Measurements from ENCODE around the gene PTPRB. TPM values are rescaled to one million over a fixed set of nuclear protein-coding genes. Genes with fewer than 3 reads are reported as not detected.

The PTPRB gene
- total RNA-seq, 6 donors from 2014 or later, result 68.8 to 113 (median 80.8) TPM

DNA sequence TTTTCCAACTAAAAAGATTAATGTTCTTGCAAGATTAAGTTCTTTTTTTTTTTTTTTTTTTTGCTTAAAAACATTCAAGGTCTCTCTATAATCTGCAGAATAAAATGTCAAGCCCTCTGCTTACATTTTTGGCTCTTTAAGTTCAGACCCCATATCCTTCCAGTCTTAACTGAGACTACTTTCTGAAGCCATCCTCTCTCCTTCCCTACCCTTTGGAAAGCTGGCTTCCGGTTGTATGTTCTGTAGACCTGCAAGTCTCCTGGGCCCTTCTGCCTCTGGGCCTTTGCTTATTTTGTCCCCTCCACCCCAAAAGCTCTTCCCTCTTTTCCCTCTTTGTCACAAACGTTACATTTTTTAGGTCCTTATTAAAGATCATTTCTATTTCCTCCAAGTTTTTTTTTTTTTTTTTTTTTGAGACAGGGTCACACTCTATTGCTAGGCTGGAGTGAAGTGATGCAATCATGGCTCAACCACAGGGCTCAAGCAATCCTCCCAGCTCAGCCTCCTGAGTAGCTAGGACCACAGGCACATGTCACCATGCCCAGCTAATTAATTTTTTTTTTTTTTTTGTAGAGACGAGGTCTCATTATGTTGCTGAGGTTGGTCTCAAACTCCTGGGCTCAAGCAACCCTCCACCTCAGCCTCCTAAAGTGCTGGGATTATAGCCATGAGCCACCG is 46.5 kb downstream of the PTPRB start:
- Histone ChIP-seq H3K4me3 (no peak overlapping the region), H3K9me3 (no peaks in the 10 kb centered on the region), H3K27ac (no peak overlapping the region), H3K27me3 (no peaks in the 10 kb centered on the region), H3K36me3 (peaks cover 0 to 11% (median 0%) of the 10 kb centered on the region in 4 donors), H3K4me1 (no peaks in the 10 kb centered on the region)
- ATAC-seq (ENCODE audit: low FRiP score in 2 of 2) (no peak), DNase-seq (no peak)
- WGBS, 2 donors, result 64 to 77% methylated on average over 4 of the region's 4 CpGs
- TF ChIP-seq, protein P1, sequence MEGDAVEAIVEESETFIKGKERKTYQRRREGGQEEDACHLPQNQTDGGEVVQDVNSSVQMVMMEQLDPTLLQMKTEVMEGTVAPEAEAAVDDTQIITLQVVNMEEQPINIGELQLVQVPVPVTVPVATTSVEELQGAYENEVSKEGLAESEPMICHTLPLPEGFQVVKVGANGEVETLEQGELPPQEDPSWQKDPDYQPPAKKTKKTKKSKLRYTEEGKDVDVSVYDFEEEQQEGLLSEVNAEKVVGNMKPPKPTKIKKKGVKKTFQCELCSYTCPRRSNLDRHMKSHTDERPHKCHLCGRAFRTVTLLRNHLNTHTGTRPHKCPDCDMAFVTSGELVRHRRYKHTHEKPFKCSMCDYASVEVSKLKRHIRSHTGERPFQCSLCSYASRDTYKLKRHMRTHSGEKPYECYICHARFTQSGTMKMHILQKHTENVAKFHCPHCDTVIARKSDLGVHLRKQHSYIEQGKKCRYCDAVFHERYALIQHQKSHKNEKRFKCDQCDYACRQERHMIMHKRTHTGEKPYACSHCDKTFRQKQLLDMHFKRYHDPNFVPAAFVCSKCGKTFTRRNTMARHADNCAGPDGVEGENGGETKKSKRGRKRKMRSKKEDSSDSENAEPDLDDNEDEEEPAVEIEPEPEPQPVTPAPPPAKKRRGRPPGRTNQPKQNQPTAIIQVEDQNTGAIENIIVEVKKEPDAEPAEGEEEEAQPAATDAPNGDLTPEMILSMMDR (IDR thresholded peaks at IDR 0.05), result no peak
- TF ChIP-seq EP300 (IDR thresholded peaks at IDR 0.05) (no peak), POLR2AphosphoS5 (IDR thresholded peaks at IDR 0.05) (no peak), POLR2A (IDR thresholded peaks at IDR 0.05) (no peak)

DNA sequence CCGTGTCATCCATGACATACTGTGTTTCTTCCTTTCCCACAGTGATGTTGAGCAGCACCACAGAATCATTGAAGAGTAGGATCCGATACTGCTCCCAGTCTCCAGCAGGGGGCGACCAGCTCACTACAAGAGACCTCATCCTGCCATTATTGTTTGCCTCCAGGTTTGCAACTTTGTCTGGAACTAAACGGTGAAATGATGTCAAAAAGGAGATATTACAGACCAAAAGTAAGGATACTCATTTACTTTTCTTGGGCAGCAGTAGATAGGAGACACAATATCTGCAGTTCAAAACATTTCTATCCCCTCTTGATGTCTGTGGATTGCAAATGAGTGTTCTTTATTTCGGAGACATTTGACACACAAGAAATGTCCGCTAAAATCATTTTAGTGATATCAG is 47.2 kb downstream of the PTPRB start:
- Histone ChIP-seq H3K27me3 (no peaks in the 10 kb centered on the region), H3K9me3 (no peaks in the 10 kb centered on the region), H3K27ac (no peak overlapping the region), H3K36me3 (peaks cover 0 to 15% (median 0%) of the 10 kb centered on the region in 4 donors), H3K4me3 (no peak overlapping the region), H3K4me1 (no peaks in the 10 kb centered on the region)
- peak; percentile 62 to 90 for ATAC-seq (ENCODE audit: low FRiP score in 2 of 2)
- WGBS, 2 donors, result 31% methylated on average over 6 of the region's 6 CpGs
- TF ChIP-seq, protein P1 (IDR thresholded peaks at IDR 0.05), result peak; percentile 67 to 85 (median 80)
- no peak for TF ChIP-seq POLR2A (IDR thresholded peaks at IDR 0.05)
- no peak for TF ChIP-seq POLR2AphosphoS5 (IDR thresholded peaks at IDR 0.05)
- DNase-seq, result peak in 1 of 2 donors; percentile 67

DNA sequence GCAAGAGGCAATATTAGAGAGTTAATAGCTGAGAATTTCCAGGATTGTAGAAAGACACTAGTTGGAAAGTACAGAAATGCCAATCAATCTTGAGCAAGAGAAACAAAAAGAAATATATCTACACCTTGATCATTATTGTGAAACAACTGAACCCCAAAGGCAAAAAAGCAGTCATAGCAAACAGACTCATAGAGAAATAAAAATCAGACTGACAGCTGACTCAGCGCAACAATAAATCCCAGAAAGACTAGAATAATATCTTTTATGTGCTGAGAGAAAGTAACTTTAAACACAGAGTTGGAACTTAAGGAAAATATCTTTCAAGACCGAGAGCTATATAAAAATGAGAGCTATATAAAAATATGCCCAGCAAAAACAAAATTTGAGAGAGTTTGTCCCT is 52.9 kb downstream of the PTPRB start:
- Histone ChIP-seq H3K4me1 (no peaks in the 10 kb centered on the region), H3K27ac (no peak overlapping the region), H3K9me3 (no peaks in the 10 kb centered on the region), H3K36me3 (peaks cover 0 to 24% (median 0%) of the 10 kb centered on the region in 4 donors), H3K27me3 (no peaks in the 10 kb centered on the region), H3K4me3 (no peak overlapping the region)
- DNase-seq, result no peak
- no peak for TF ChIP-seq POLR2A (IDR thresholded peaks at IDR 0.05)
- TF ChIP-seq POLR2AphosphoS5 (IDR thresholded peaks at IDR 0.05), result no peak
- no peak for TF ChIP-seq EP300 (IDR thresholded peaks at IDR 0.05)
- TF ChIP-seq, protein P1 (IDR thresholded peaks at IDR 0.05), result no peak
- no peak for ATAC-seq (ENCODE audit: low FRiP score in 2 of 2)
- 88 to 94% methylated on average over 2 of the region's 2 CpGs for WGBS, 2 donors

DNA sequence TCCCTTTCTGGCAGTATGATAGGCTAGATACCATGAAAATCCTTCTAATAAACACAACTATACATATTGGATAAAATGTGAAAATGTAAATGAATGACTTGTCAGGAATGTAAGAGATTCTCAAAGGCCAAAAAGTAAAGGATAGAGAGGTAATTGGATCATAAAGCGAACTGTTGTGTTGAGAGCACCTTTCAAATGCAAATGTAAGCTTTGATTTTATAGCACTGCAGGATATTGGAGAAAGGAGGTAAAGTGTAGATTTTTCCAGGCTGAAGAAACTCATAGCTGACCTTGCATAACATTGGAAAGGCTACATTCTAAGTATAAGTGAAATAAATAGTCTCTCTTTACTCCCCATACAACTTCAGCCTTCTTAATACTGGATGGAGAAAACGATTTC is 54.0 kb downstream of the PTPRB start:
- no peak for DNase-seq
- no peak overlapping the region for H3K4me3 ChIP-seq
- peak overlapping the region in 1 of 4 donors; percentile 14 for H3K27ac ChIP-seq
- peaks cover 0 to 21% (median 0%) of the 10 kb centered on the region in 4 donors for H3K36me3 ChIP-seq
- 77 to 89% methylated on average over 2 of the region's 2 CpGs for WGBS, 2 donors
- no peaks in the 10 kb centered on the region for H3K4me1 ChIP-seq
- no peaks in the 10 kb centered on the region for H3K27me3 ChIP-seq
- no peak for TF ChIP-seq EP300 (IDR thresholded peaks at IDR 0.05)
- TF ChIP-seq, protein P1 (IDR thresholded peaks at IDR 0.05), result no peak
- no peak for TF ChIP-seq POLR2A (IDR thresholded peaks at IDR 0.05)
- no peak for TF ChIP-seq POLR2AphosphoS5 (IDR thresholded peaks at IDR 0.05)
- no peak for ATAC-seq (ENCODE audit: low FRiP score in 2 of 2)
- H3K9me3 ChIP-seq, result no peaks in the 10 kb centered on the region

DNA sequence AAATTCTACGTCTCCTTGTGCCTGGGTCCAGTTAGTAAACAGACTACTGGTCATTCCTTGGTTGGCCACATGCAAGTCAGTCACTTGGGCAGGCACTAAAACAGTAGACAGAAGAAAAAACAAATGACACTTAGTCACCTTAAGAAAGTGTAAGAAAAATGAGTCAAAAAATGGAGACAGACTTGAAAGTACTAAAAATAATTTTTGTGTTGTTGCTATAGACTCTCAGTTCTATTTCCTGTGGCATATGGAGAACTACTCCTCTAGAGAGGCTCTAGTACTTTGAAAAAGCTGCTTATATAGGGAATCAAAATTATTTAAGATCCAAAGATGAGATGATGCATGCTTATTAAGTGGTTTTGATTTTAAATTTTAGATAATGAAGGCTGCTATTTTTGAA is 56.0 kb downstream of the PTPRB start:
- ATAC-seq (ENCODE audit: low FRiP score in 2 of 2) (no peak), DNase-seq (no peak)
- TF ChIP-seq, protein P1 (IDR thresholded peaks at IDR 0.05), result no peak
- TF ChIP-seq POLR2A (IDR thresholded peaks at IDR 0.05), result no peak
- no peak for TF ChIP-seq EP300 (IDR thresholded peaks at IDR 0.05)
- no peak for TF ChIP-seq POLR2AphosphoS5 (IDR thresholded peaks at IDR 0.05)
- H3K27me3 ChIP-seq, result no peaks in the 10 kb centered on the region
- no peaks in the 10 kb centered on the region for H3K4me1 ChIP-seq
- H3K4me3 ChIP-seq, result no peak overlapping the region
- 69 to 85% methylated on average over 1 of the region's 1 CpG for WGBS, 2 donors
- peaks cover 0 to 18% (median 0%) of the 10 kb centered on the region in 4 donors for H3K36me3 ChIP-seq
- peak overlapping the region in 1 of 4 donors; percentile 33 for H3K27ac ChIP-seq
- no peaks in the 10 kb centered on the region for H3K9me3 ChIP-seq
